Endothelial cell (in vitro differentiated cells): ENCODE measurements around the gene SPATA20. TPM values are rescaled to one million over a fixed set of nuclear protein-coding genes. Genes with fewer than 3 reads are reported as not detected.

ENCODE experiments used
- DNase-seq: peaks from one replicate; pipeline ENCODE4 v3.0.0; 2021; ENCODE audit warnings: low spot score
- H3K27ac Mint-ChIP-seq: one replicate; pipeline ENCODE4 v1.8.0; 2021; ENCODE audit warnings: mixed read lengths, inconsistent platforms; ENCODE audit not compliant: unreplicated experiment
- H3K27me3 Mint-ChIP-seq: one replicate; pipeline ENCODE4 v1.8.0; 2021; ENCODE audit warnings: mild to moderate bottlenecking, moderate library complexity, mixed read lengths, inconsistent platforms; ENCODE audit not compliant: unreplicated experiment
- H3K36me3 Mint-ChIP-seq: one replicate; pipeline ENCODE4 v1.8.0; 2021; ENCODE audit warnings: mild to moderate bottlenecking, low read depth, mixed read lengths, inconsistent platforms; ENCODE audit not compliant: unreplicated experiment
- H3K4me1 Mint-ChIP-seq: one replicate; pipeline ENCODE4 v1.8.0; 2021; ENCODE audit warnings: mild to moderate bottlenecking, mixed read lengths, inconsistent platforms; ENCODE audit not compliant: unreplicated experiment
- H3K4me3 Mint-ChIP-seq: one replicate; pipeline ENCODE4 v1.8.0; 2021; ENCODE audit warnings: mild to moderate bottlenecking, mixed read lengths, inconsistent platforms; ENCODE audit not compliant: unreplicated experiment
- H3K9me3 Mint-ChIP-seq: one replicate; pipeline ENCODE4 v1.8.0; 2021; ENCODE audit warnings: mixed read lengths, inconsistent platforms; ENCODE audit not compliant: unreplicated experiment
- total RNA-seq: library from RNA; stranded (reverse); fragmentation: NEBNext Ultra II Directional; extraction: Animal tissue kit (Norgen Biotek cat#: 25700); gene quantifications from one replicate; pipeline ENCODE4 v1.2.1, GENCODE V29; 2021; ENCODE audit not compliant: unreplicated experiment
- TF ChIP-seq, protein P1 (sequence below): fragments of 200-600 bp; sonication (generic); IDR thresholded peaks from one replicate; pipeline ENCODE4 v1.5.0; 2021; ENCODE audit warnings: antibody characterized with exemption; ENCODE audit not compliant: unreplicated experiment

The SPATA20 gene
- total RNA-seq, 1 donor from 2014 or later: 72.5 TPM

DNA sequence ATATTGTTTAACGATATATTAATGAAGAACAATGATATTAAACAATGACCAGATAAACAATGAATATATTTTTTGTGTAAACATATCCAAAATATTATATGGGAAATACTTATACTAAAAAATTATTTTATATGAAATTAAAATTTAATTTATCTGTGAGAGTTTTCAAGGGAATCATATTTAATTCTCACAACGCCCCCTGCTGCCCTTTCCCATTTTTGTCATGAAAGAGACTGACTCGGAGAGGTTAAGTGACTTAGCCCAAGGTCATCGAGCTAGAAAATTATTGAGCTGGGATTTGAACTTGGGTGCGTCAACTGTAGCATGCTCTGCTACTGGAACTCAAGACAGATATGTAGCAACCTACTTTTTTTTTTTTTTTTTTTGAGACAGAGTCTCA is 45.9 kb upstream of the SPATA20 start:
- no peaks in the 10 kb centered on the region for H3K36me3 Mint-ChIP-seq
- peaks cover 8% of the 10 kb centered on the region for H3K4me1 Mint-ChIP-seq
- H3K27ac Mint-ChIP-seq: no peak overlapping the region
- peaks cover 3% of the 10 kb centered on the region for H3K27me3 Mint-ChIP-seq
- DNase-seq: no peak
- H3K4me3 Mint-ChIP-seq: no peak overlapping the region
- TF ChIP-seq, protein P1, sequence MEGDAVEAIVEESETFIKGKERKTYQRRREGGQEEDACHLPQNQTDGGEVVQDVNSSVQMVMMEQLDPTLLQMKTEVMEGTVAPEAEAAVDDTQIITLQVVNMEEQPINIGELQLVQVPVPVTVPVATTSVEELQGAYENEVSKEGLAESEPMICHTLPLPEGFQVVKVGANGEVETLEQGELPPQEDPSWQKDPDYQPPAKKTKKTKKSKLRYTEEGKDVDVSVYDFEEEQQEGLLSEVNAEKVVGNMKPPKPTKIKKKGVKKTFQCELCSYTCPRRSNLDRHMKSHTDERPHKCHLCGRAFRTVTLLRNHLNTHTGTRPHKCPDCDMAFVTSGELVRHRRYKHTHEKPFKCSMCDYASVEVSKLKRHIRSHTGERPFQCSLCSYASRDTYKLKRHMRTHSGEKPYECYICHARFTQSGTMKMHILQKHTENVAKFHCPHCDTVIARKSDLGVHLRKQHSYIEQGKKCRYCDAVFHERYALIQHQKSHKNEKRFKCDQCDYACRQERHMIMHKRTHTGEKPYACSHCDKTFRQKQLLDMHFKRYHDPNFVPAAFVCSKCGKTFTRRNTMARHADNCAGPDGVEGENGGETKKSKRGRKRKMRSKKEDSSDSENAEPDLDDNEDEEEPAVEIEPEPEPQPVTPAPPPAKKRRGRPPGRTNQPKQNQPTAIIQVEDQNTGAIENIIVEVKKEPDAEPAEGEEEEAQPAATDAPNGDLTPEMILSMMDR: peak; percentile 63
- H3K9me3 Mint-ChIP-seq: no peaks in the 10 kb centered on the region

GRCh38 chr17:50502301-50502990 is 44.5 kb upstream of the SPATA20 start:
- H3K27me3 Mint-ChIP-seq: peaks cover 3% of the 10 kb centered on the region
- H3K4me1 Mint-ChIP-seq: peaks cover 8% of the 10 kb centered on the region
- no peaks in the 10 kb centered on the region for H3K36me3 Mint-ChIP-seq
- TF ChIP-seq, protein P1: no peak
- no peak overlapping the region for H3K4me3 Mint-ChIP-seq
- H3K9me3 Mint-ChIP-seq: no peaks in the 10 kb centered on the region
- no peak overlapping the region for H3K27ac Mint-ChIP-seq
- DNase-seq: no peak

- no peak overlapping the region for H3K27ac Mint-ChIP-seq
- TF ChIP-seq, protein P1: no peak
- H3K4me3 Mint-ChIP-seq: no peak overlapping the region
- H3K4me1 Mint-ChIP-seq: peaks cover 17% of the 10 kb centered on the region
- no peak for DNase-seq
- H3K36me3 Mint-ChIP-seq: no peaks in the 10 kb centered on the region
- no peaks in the 10 kb centered on the region for H3K9me3 Mint-ChIP-seq
- H3K27me3 Mint-ChIP-seq: peaks cover 10% of the 10 kb centered on the region
These were observed 41.3 kb upstream of the SPATA20 start for GRCh38 chr17:50505591-50506130.

DNA sequence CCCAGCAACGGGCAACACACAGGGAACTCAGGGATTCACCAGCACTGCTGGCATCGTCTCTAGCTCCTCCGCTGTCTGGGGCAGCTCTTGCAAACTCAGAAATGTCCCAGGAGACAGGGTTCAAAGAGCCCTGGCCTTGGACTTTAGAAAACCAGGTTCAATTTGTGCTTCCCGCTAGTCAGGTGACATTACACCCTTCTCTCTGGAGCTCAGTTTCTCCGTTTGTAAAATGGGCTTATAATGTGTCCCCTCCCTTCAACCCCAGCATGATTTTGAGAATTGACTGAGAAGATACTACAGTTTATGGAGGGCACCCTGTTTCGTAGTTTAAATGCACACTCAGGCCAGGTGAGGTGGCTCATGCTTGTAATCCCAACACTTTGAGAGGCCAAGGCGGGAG is 40.7 kb upstream of the SPATA20 start:
- no peak for DNase-seq
- Mint-ChIP-seq H3K36me3 (no peaks in the 10 kb centered on the region), H3K9me3 (no peaks in the 10 kb centered on the region), H3K4me1 (peaks cover 17% of the 10 kb centered on the region), H3K27me3 (peaks cover 10% of the 10 kb centered on the region), H3K4me3 (peak overlapping the region; percentile 15), H3K27ac (no peak overlapping the region)
- TF ChIP-seq, protein P1: no peak

- TF ChIP-seq, protein P1: no peak
- H3K27me3 Mint-ChIP-seq: peaks cover 15% of the 10 kb centered on the region
- peak; percentile 77 for DNase-seq
- peaks cover 17% of the 10 kb centered on the region for H3K4me1 Mint-ChIP-seq
- H3K27ac Mint-ChIP-seq: no peak within 1 kb of the TSS
- H3K4me3 Mint-ChIP-seq: peak within 1 kb of the TSS; percentile 91
- H3K9me3 Mint-ChIP-seq: no peaks in the 10 kb centered on the region
- no peaks in the 10 kb centered on the region for H3K36me3 Mint-ChIP-seq
These were observed 39.0 kb upstream of the SPATA20 start, which contains the start of gene MYCBPAP for GRCh38 chr17:50507871-50508572. Gene MYCBPAP, plus strand, starts transcription at chr17:50508439. Its CDS starts 236 bp downstream, at chr17:50508675.
